Hepatocyte (in vitro differentiated cells): ENCODE results near the gene BACH1. TPM values are rescaled to one million over a fixed set of nuclear protein-coding genes. Genes with fewer than 3 reads are reported as not detected.

Experiments
- DNase-seq: peaks from one replicate; pipeline ENCODE4 v3.0.0-alpha.2; 2016; ENCODE audit warnings: low spot score
- H2AFZ ChIP-seq: fragments of 200-600 bp; sonication (generic); 2 replicates; pipeline ENCODE4 v1.6.0; 2016; ENCODE audit warnings: antibody characterized with exemption, mild to moderate bottlenecking
- H3K27ac ChIP-seq: fragments of 200-600 bp; sonication (generic); 2 replicates; pipeline ENCODE4 v1.5.1; 2016; ENCODE audit warnings: mild to moderate bottlenecking
- H3K27me3 ChIP-seq: fragments of 200-600 bp; sonication (generic); 2 replicates; pipeline ENCODE4 v1.6.1; 2016
- H3K36me3 ChIP-seq: fragments of 200-600 bp; sonication (generic); replicated peaks from 2 replicates; pipeline ENCODE4 v1.5.1; 2016; ENCODE audit warnings: low read depth; ENCODE audit not compliant: insufficient read depth
- H3K4me1 ChIP-seq: fragments of 200-600 bp; sonication (generic); 2 replicates; pipeline ENCODE4 v1.5.1; 2016; ENCODE audit warnings: mild to moderate bottlenecking, moderate library complexity; ENCODE audit not compliant: insufficient read depth
- H3K4me2 ChIP-seq: fragments of 200-600 bp; sonication (generic); 2 replicates; pipeline ENCODE4 v1.6.0; 2016
- H3K4me3 ChIP-seq: fragments of 200-600 bp; sonication (generic); 2 replicates; pipeline ENCODE4 v1.5.1; 2016; ENCODE audit warnings: mild to moderate bottlenecking
- H3K79me2 ChIP-seq: fragments of 200-600 bp; sonication (generic); 2 replicates; pipeline ENCODE4 v1.6.0; 2017; ENCODE audit warnings: mild to moderate bottlenecking
- H3K9me2 ChIP-seq: fragments of 200-600 bp; sonication (generic); replicated peaks from 2 replicates; pipeline ENCODE4 v1.6.0; 2017; ENCODE audit warnings: mild to moderate bottlenecking; ENCODE audit not compliant: insufficient read depth
- H3K9me3 ChIP-seq: fragments of 200-600 bp; sonication (generic); 2 replicates; pipeline ENCODE4 v1.5.1; 2016; ENCODE audit warnings: low read depth, mild to moderate bottlenecking
- H4K20me1 ChIP-seq: fragments of 200-600 bp; sonication (generic); 2 replicates; pipeline ENCODE4 v1.6.0; 2016; ENCODE audit warnings: mild to moderate bottlenecking; ENCODE audit not compliant: insufficient read depth, poor library complexity, severe bottlenecking
- CTCF ChIP-seq: fragments of 200-600 bp; sonication (generic); IDR thresholded peaks from 2 replicates; pipeline ENCODE4 v1.5.1; 2016; ENCODE audit warnings: antibody characterized with exemption, mild to moderate bottlenecking; ENCODE audit not compliant: poor library complexity
- EZH2 ChIP-seq: fragments of 200-600 bp; sonication (generic); IDR thresholded peaks from 2 replicates; pipeline ENCODE4 v1.6.1; 2016; ENCODE audit warnings: antibody characterized with exemption, mild to moderate bottlenecking, borderline replicate concordance
- EZH2phosphoT487 ChIP-seq: fragments of 200-600 bp; sonication (generic); IDR thresholded peaks from one replicate; pipeline ENCODE4 v1.6.1; 2018; ENCODE audit warnings: antibody characterized with exemption, mild to moderate bottlenecking, low read depth, moderate library complexity; ENCODE audit not compliant: unreplicated experiment, severe bottlenecking
- WGBS: methylation state at CpG from one replicate; pipeline ENCODE4 v1.1.6; 2016; ENCODE audit warnings: low lambda C conversion rate; ENCODE audit errors: missing lambda C conversion rate; 5-methylcytosine and 5-hydroxymethylcytosine counted together
- polyA plus RNA-seq: library from polyadenylated mRNA; unstranded; fragments of >200 nt; fragmentation: Nextera tagmentation; extraction: Ambion mirVana; gene quantifications from 2 replicates; pipeline ENCODE4 v1.2.1, GENCODE V29; 2016
- total RNA-seq: library from RNA; depleted of rRNA; stranded (reverse); fragments of >200 nt; gene quantifications from 2 replicates; pipeline ENCODE4 v1.2.3, GENCODE V29; 2014

BACH1 gene
- total and polyA plus RNA-seq, 2 experiments from 2014 or later = 19.7 to 79.8 TPM

- no peaks in the 10 kb centered on the region for H3K36me3 ChIP-seq
- peaks cover 88% of the 10 kb centered on the region for H3K79me2 ChIP-seq
- H4K20me1 ChIP-seq = peaks cover 23% of the 10 kb centered on the region
- H3K4me3 ChIP-seq = no peak overlapping the region
- H3K27me3 ChIP-seq = no peaks in the 10 kb centered on the region
- H2AFZ ChIP-seq = no peak overlapping the region
- no peaks in the 10 kb centered on the region for H3K4me1 ChIP-seq
- H3K4me2 ChIP-seq = no peak overlapping the region
- 95% methylated on average over 5 of the region's 5 CpGs for WGBS
- no peak for TF ChIP-seq CTCF
- no peak for TF ChIP-seq EZH2
- no peak for TF ChIP-seq EZH2phosphoT487
- no peaks in the 10 kb centered on the region for H3K9me3 ChIP-seq
- DNase-seq = no peak
- H3K27ac ChIP-seq = no peak overlapping the region
- H3K9me2 ChIP-seq = no peaks in the 10 kb centered on the region
These were observed 30.7 kb downstream of the BACH1 start for GRCh38 chr21:29329406-29329805.

- no peak overlapping the region for H2AFZ ChIP-seq
- no peak overlapping the region for H3K4me3 ChIP-seq
- no peaks in the 10 kb centered on the region for H3K9me2 ChIP-seq
- no peak overlapping the region for H3K27ac ChIP-seq
- WGBS = 100% methylated on average over 1 of the region's 1 CpG
- DNase-seq = no peak
- H4K20me1 ChIP-seq = peaks cover 21% of the 10 kb centered on the region
- peaks cover 86% of the 10 kb centered on the region for H3K79me2 ChIP-seq
- H3K4me1 ChIP-seq = no peaks in the 10 kb centered on the region
- no peak for TF ChIP-seq CTCF
- no peak for TF ChIP-seq EZH2
- no peak for TF ChIP-seq EZH2phosphoT487
- H3K4me2 ChIP-seq = no peak overlapping the region
- no peaks in the 10 kb centered on the region for H3K36me3 ChIP-seq
- no peaks in the 10 kb centered on the region for H3K27me3 ChIP-seq
- no peaks in the 10 kb centered on the region for H3K9me3 ChIP-seq
These were observed 32.1 kb downstream of the BACH1 start for GRCh38 chr21:29330797-29331196.

GRCh38 chr21:29332461-29333362 lies 34.0 kb downstream of the BACH1 start:
- TF ChIP-seq EZH2 (no peak), CTCF (no peak), EZH2phosphoT487 (no peak)
- H3K9me3 ChIP-seq = no peaks in the 10 kb centered on the region
- DNase-seq = no peak
- H3K4me1 ChIP-seq = no peaks in the 10 kb centered on the region
- peak overlapping the region; percentile 5 for H3K27ac ChIP-seq
- no peak overlapping the region for H3K4me3 ChIP-seq
- peaks cover 13% of the 10 kb centered on the region for H4K20me1 ChIP-seq
- no peak overlapping the region for H3K4me2 ChIP-seq
- H2AFZ ChIP-seq = no peak overlapping the region
- no peaks in the 10 kb centered on the region for H3K36me3 ChIP-seq
- peaks cover 86% of the 10 kb centered on the region for H3K79me2 ChIP-seq
- H3K27me3 ChIP-seq = no peaks in the 10 kb centered on the region
- 86% methylated on average over 10 of the region's 10 CpGs for WGBS
- no peaks in the 10 kb centered on the region for H3K9me2 ChIP-seq
